Right lobe of liver (tissue), 6 donors: Measurements from ENCODE around the gene UBE2G1. TPM values are rescaled to one million over a fixed set of nuclear protein-coding genes. Genes with fewer than 3 reads are reported as not detected.
"Not testable (repeated sequence)": the region's sequence is repeated elsewhere in the genome, so short reads cannot be mapped to it uniquely, and the experiment has no call there.

Experiments used
- ATAC-seq, 4 donors: fragments of 200-7000 bp; cut with Tn5 transposase; one replicate each; pipeline ENCODE4 v1.9.1; 2020; ENCODE audit warnings: mild to moderate bottlenecking in 4 of 4, moderate library complexity in 4 of 4
- DNase-seq, 3 donors: peaks; one replicate each; pipeline ENCODE4 v3.0.0-alpha.2; 2020
- H3K27ac ChIP-seq, 3 donors: fragments of 200-600 bp; one replicate each; pipeline ENCODE4 v1.8.0; 2022
- H3K27me3 ChIP-seq, 2 donors: fragments of 200-600 bp; one replicate each; pipeline ENCODE4 v1.8.0; 2022
- H3K36me3 ChIP-seq, 4 donors: fragments of 200-600 bp; sonication (generic) in 1 of 4; one replicate each; pipeline versions ENCODE4 v1.5.1 to v1.8.0; 2017 to 2022; ENCODE audit warnings: control low read depth in 1 of 4
- H3K4me1 ChIP-seq, 4 donors: fragments of 200-600 bp; sonication (generic) in 1 of 4; one replicate each; pipeline versions ENCODE4 v1.5.1 to v1.8.0; 2017 to 2022; ENCODE audit warnings: control low read depth in 1 of 4
- H3K4me3 ChIP-seq, 3 donors: fragments of 200-600 bp; one replicate each; pipeline ENCODE4 v1.8.0; 2022
- H3K9me3 ChIP-seq, 4 donors: fragments of 200-600 bp; sonication (generic) in 1 of 4; one replicate each; pipeline versions ENCODE4 v1.5.1 to v1.8.0; 2017 to 2022; ENCODE audit warnings: control low read depth in 1 of 4
- POLR2A ChIP-seq: fragments of 450-650 bp; IDR thresholded peaks from one replicate; pipeline ENCODE4 v1.6.1; 2017; ENCODE audit warnings: antibody characterized with exemption, mild to moderate bottlenecking
- WGBS: methylation state at CpG from one replicate; pipeline ENCODE4 v1.1.6; 2018; ENCODE audit warnings: low coverage, low lambda C conversion rate; ENCODE audit not compliant: insufficient coverage; ENCODE audit errors: missing lambda C conversion rate; 5-methylcytosine and 5-hydroxymethylcytosine counted together
- intact Hi-C, 2 donors: fragments of 100-400 bp; cut with DNase I; formaldehyde crosslinking; loops; one replicate each; pipeline versions ENCODE4 v1.11.2 to v1.14.1; 2022
- total RNA-seq, 6 experiments: library from RNA; depleted of rRNA in 2 of 6; stranded (reverse); fragments of >200 nt in 2 of 6; fragmentation: NEBNext Ultra II Directional in 3 of 6; extraction: Animal tissue kit (Norgen Biotek cat#: 25700) in 3 of 6; gene quantifications; one replicate each; pipeline versions ENCODE4 v1.1.0 to v1.2.4, GENCODE V29; 2016 to 2023
- TF ChIP-seq, protein P1 (sequence below), 4 donors: fragments of 200-600 bp in 3 of 4; fragments of 450-650 bp in 1 of 4; IDR thresholded peaks; one replicate each; pipeline versions ENCODE4 v1.5.1 to v1.8.0; 2016 to 2022; ENCODE audit warnings: antibody characterized with exemption in 4 of 4, mild to moderate bottlenecking in 2 of 4
- donor health status: DM: no; HTN: yes; CAD: no.
- donor health status: DM: no; HTN: no; CAD: no.
- donor health status: DM: no; HTN: no; CAD: no.
- donor health status: DM: no; HTN: yes; CAD: no.
- donor health status: DM: no; HTN: yes; CAD: no.

The UBE2G1 gene
- total RNA-seq, 6 experiments from 2014 or later = 30.3 to 45.5 (median 38.8) TPM

DNA sequence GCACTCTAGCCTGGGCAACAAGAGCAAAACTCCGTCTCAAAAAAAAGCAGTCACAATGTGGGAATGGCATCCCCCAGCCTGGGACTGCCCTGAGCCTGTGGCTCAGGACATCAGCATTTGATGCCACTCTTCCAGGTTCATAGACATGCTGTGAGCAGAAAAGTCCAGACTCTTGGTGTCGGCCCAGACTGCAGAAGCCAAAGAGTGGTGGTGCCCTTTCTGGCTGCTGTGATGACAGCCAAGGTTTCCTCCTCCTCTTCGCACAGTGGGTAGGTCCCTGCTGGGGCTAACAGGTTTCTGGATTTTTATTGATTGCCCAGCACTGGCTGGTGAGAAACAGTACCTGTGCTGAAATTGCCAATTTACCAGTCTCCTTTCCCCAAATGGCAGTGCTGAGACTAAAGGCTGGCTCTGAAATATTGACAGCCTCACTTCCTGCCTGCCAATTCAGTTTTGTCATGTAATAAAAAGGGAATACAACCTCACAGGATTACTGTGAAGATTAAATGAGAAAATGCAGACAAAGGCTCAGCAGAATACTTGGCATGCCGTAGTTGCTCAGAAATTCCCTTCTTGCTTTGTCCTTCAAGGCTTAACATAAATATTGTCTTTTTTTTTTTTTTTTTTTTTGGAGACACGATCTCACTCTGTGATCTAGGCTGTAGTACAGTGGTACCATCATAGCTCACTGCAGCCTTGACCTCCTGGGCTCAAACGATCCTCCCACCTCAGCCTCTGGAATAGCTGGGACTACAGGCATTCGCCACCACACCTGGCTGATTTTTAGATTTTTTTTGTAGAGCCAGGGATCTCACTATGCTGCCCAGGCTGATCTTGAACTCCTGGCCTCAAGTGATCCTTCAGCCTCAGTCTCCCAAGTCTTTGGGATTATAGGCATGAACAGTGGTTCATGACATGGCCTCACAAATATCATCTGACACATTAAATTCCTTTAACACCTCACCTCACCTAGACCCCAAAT is 15.5 kb upstream of the UBE2G1 start:
- intact Hi-C loops = no loop called here
- no peaks in the 10 kb centered on the region for H3K27me3 ChIP-seq

DNA sequence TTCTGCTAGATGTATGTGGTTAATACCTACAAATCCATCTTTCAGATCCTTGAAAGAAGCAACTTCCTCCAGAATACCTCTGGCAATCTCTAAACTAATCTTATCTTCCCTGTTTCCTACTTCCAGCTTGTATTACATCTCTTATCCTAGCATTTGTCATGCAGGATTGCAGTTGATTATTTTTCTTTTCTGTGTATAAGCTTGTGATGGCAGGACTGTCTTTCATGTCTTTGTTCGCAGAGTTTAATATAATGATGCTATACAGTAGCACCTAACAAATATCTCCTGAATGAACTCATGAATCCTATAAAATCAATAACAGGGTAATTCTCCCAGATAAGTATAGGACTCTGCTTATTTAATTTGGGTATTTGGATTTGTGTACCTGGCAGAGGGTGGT is 12.2 kb upstream of the UBE2G1 start:
- 90% methylated on average over 1 of the region's 1 CpG for WGBS
- Histone ChIP-seq H3K36me3 (no peaks in the 10 kb centered on the region), H3K4me1 (no peaks in the 10 kb centered on the region), H3K9me3 (no peaks in the 10 kb centered on the region), H3K27ac (no peak overlapping the region), H3K4me3 (no peak overlapping the region), H3K27me3 (no peaks in the 10 kb centered on the region)
- no peak for ATAC-seq
- intact Hi-C loops = no loop called here
- no peak for TF ChIP-seq POLR2A
- TF ChIP-seq, protein P1, sequence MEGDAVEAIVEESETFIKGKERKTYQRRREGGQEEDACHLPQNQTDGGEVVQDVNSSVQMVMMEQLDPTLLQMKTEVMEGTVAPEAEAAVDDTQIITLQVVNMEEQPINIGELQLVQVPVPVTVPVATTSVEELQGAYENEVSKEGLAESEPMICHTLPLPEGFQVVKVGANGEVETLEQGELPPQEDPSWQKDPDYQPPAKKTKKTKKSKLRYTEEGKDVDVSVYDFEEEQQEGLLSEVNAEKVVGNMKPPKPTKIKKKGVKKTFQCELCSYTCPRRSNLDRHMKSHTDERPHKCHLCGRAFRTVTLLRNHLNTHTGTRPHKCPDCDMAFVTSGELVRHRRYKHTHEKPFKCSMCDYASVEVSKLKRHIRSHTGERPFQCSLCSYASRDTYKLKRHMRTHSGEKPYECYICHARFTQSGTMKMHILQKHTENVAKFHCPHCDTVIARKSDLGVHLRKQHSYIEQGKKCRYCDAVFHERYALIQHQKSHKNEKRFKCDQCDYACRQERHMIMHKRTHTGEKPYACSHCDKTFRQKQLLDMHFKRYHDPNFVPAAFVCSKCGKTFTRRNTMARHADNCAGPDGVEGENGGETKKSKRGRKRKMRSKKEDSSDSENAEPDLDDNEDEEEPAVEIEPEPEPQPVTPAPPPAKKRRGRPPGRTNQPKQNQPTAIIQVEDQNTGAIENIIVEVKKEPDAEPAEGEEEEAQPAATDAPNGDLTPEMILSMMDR (IDR thresholded peaks at IDR 0.05) = no peak
- no peak for DNase-seq

More for the DNA sequence above, 15.5 kb upstream of the UBE2G1 start:
- ATAC-seq (no peak), DNase-seq (no peak)
- 83% methylated on average over 5 of the region's 7 CpGs for WGBS
- TF ChIP-seq POLR2A = no peak
- TF ChIP-seq, protein P1 (IDR thresholded peaks at IDR 0.05) = no peak
- Histone ChIP-seq H3K4me1 (no peaks in the 10 kb centered on the region), H3K27ac (no peak overlapping the region), H3K9me3 (no peaks in the 10 kb centered on the region), H3K4me3 (no peak overlapping the region), H3K36me3 (no peaks in the 10 kb centered on the region)

DNA sequence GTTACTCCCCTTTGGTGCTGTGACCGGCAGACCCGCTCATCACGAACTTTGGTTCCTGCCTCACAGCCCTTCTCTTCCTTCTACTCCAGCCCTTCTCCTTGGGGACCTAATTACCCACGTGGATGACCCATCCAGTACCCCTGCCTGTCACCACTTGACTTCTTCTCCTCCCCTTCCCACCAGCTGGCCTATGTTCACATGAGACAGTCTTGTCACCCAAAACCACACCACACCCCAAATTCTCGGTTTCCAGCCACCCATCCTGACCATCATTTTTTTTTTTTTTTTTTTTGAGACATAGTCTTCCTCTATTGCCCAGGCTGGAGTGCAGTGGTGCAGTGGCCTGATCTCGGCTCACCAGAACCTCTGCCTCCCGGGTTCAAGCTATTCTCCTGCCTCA is 10.8 kb upstream of the UBE2G1 start:
- 78% methylated on average over 6 of the region's 7 CpGs for WGBS
- H3K36me3 ChIP-seq, DNase-seq, H3K27ac ChIP-seq, intact Hi-C loops, H3K4me3 ChIP-seq, H3K4me1 ChIP-seq, ATAC-seq, H3K27me3 ChIP-seq, H3K9me3 ChIP-seq: not testable (repeated sequence)

DNA sequence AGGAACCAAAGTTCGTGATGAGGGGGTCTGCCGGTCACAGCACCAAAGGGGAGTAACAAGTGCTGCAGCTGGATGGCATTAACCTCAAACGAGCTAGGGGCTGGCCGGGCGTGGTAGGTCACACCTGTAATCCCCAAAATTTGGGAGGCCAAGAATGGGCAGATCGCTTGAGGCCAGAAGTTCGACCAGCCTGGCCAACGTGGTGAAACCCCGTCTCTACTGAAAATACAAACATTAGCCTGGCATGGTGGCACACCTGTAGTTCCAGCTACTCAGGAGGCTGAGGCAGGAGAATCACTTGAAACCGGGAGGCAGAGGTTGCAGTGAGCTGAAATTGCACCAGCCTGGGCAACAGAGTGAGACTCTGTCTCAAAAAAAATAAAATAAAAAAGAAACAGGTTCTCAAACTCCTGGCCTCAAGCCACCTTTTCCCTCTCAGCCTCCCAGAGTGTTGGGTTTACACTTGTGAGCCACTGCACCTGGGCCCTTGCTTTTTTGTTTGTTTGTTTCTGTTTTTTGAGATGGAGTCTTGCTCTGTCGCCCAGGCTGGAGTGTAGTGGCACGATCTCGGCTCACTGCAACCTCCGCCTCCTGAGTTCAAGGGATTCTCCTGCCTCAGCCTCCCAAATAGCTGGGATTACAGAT is 9.4 kb upstream of the UBE2G1 start:
- H3K9me3 ChIP-seq, H3K4me3 ChIP-seq, ATAC-seq, H3K27ac ChIP-seq, H3K4me1 ChIP-seq, DNase-seq, H3K36me3 ChIP-seq, intact Hi-C loops, H3K27me3 ChIP-seq: not testable (repeated sequence)
- WGBS = 59% methylated on average over 6 of the region's 14 CpGs

DNA sequence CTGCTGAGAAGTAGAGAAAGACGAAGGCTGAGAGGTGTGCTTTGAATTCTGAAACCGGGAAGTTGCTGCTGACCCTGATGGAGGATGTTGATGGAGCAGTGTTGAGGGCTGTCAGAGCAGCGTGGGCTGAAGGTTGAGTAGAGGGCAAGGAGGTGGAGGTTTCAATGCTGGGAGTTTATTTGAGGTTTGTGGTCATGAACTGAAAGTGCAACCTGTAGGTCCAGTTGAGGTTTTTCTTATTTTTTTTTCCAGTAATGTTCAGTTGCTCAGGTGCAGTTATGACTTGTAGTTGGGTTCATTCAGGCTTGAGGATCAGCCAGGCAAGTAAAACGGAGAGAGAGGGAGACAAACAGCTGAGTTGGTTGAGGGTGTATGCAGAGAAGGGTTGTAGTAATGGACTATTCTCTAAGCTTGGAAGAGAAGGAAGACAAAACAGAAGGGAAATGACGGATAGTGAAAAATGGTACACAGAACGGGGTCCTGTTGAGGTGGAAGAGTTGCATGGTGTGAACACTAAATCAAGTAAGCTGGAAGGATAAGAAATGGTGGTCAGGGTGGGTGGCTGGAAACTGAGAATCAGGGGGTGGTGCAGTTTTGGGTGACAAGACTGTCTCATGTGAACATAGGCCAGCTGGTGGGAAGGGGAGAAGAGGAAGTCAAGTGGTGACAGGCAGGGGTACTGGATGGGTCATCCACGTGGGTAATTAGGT is 8.7 kb upstream of the UBE2G1 start:
- Histone ChIP-seq H3K4me1 (no peaks in the 10 kb centered on the region), H3K36me3 (no peaks in the 10 kb centered on the region), H3K4me3 (no peak overlapping the region), H3K9me3 (no peaks in the 10 kb centered on the region), H3K27ac (no peak overlapping the region), H3K27me3 (no peaks in the 10 kb centered on the region)
- TF ChIP-seq POLR2A = no peak
- TF ChIP-seq, protein P1 (IDR thresholded peaks at IDR 0.05) = no peak
- intact Hi-C loops = no loop called here
- 66% methylated on average over 5 of the region's 7 CpGs for WGBS
- ATAC-seq (peak in 1 of 4 donors; percentile 33), DNase-seq (no peak)
